ENCODE measurements around the gene COX18.
A peak's percentile ranks its signal among the peaks of the same experiment; 100 is the strongest.

The COX18 gene

GRCh38 chr4:73019462-73020047 is 50.0 kb downstream of the COX18 start:
- Histone ChIP-seq H3K4me2 (ENCODE audit: low read length) (no peak overlapping the region), H3K27ac (no peak overlapping the region), H3K4me1 (no peaks in the 10 kb centered on the region), H3K9me3 (ENCODE audit: control insufficient read depth, low read length) (no peaks in the 10 kb centered on the region), H3K36me3 (ENCODE audit: control insufficient read depth, insufficient read depth, low read length) (no peaks in the 10 kb centered on the region), H2AFZ (no peak overlapping the region), H3K27me3 (ENCODE audit: control insufficient read depth, insufficient read depth, low read length) (no peaks in the 10 kb centered on the region), H3K9ac (no peak overlapping the region), H3K79me2 (no peaks in the 10 kb centered on the region), H3K4me3 (ENCODE audit: low read depth, low read length) (no peak overlapping the region)
- TF ChIP-seq, protein P1, sequence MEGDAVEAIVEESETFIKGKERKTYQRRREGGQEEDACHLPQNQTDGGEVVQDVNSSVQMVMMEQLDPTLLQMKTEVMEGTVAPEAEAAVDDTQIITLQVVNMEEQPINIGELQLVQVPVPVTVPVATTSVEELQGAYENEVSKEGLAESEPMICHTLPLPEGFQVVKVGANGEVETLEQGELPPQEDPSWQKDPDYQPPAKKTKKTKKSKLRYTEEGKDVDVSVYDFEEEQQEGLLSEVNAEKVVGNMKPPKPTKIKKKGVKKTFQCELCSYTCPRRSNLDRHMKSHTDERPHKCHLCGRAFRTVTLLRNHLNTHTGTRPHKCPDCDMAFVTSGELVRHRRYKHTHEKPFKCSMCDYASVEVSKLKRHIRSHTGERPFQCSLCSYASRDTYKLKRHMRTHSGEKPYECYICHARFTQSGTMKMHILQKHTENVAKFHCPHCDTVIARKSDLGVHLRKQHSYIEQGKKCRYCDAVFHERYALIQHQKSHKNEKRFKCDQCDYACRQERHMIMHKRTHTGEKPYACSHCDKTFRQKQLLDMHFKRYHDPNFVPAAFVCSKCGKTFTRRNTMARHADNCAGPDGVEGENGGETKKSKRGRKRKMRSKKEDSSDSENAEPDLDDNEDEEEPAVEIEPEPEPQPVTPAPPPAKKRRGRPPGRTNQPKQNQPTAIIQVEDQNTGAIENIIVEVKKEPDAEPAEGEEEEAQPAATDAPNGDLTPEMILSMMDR (IDR thresholded peaks at IDR 0.05) = peak; percentile 60

- Histone ChIP-seq H3K79me2 (no peaks in the 10 kb centered on the region), H2AFZ (no peak overlapping the region), H3K4me3 (ENCODE audit: low read depth, low read length) (no peak overlapping the region), H3K9me3 (ENCODE audit: control insufficient read depth, low read length) (no peaks in the 10 kb centered on the region), H3K36me3 (ENCODE audit: control insufficient read depth, insufficient read depth, low read length) (no peaks in the 10 kb centered on the region), H3K4me1 (no peaks in the 10 kb centered on the region), H3K9ac (no peak overlapping the region), H3K27me3 (ENCODE audit: control insufficient read depth, insufficient read depth, low read length) (no peaks in the 10 kb centered on the region), H3K4me2 (ENCODE audit: low read length) (no peak overlapping the region), H3K27ac (no peak overlapping the region)
- TF ChIP-seq, protein P1 (IDR thresholded peaks at IDR 0.05) = no peak
Observed at GRCh38 chr4:73018595-73018994, 50.9 kb downstream of the COX18 start.

DNA sequence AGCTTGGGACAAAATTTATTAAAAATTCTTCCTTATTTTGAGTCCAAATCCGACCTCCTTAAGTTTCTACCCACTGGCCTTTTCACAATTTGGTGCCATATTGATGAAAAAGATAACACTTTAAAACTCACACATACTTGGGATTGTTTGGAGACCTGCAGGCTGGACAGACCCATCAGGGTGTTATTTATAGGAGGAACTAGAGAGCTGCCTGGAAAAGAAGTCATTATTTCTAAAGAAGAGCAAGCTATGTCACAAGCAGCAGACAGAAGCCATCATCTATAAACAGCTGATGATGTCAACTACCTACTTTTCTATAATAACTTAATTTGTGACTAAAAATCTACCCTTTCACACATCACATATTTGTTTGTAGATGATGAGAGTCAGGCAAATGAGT is 56.2 kb downstream of the COX18 start:
- no peaks in the 10 kb centered on the region for H3K27me3 ChIP-seq (ENCODE audit: control insufficient read depth, insufficient read depth, low read length)
- no peak overlapping the region for H3K4me2 ChIP-seq (ENCODE audit: low read length)
- H3K9me3 ChIP-seq (ENCODE audit: control insufficient read depth, low read length) = no peaks in the 10 kb centered on the region
- TF ChIP-seq, protein P1 (IDR thresholded peaks at IDR 0.05) = no peak
- no peak overlapping the region for H3K9ac ChIP-seq
- no peaks in the 10 kb centered on the region for H3K79me2 ChIP-seq
- no peak overlapping the region for H3K4me3 ChIP-seq (ENCODE audit: low read depth, low read length)
- no peak overlapping the region for H2AFZ ChIP-seq
- H3K4me1 ChIP-seq = no peaks in the 10 kb centered on the region
- H3K27ac ChIP-seq = no peak overlapping the region
- H3K36me3 ChIP-seq (ENCODE audit: control insufficient read depth, insufficient read depth, low read length) = no peaks in the 10 kb centered on the region

GRCh38 chr4:73012673-73013072 is 56.8 kb downstream of the COX18 start:
- no peaks in the 10 kb centered on the region for H3K9me3 ChIP-seq (ENCODE audit: control insufficient read depth, low read length)
- no peak overlapping the region for H3K9ac ChIP-seq

GRCh38 chr4:73011629-73011985 is 57.9 kb downstream of the COX18 start:
- Histone ChIP-seq H3K9me3 (ENCODE audit: control insufficient read depth, low read length) (no peaks in the 10 kb centered on the region), H2AFZ (no peak overlapping the region), H3K9ac (no peak overlapping the region), H3K4me3 (ENCODE audit: low read depth, low read length) (no peak overlapping the region), H3K79me2 (no peaks in the 10 kb centered on the region), H3K27me3 (ENCODE audit: control insufficient read depth, insufficient read depth, low read length) (no peaks in the 10 kb centered on the region), H3K36me3 (ENCODE audit: control insufficient read depth, insufficient read depth, low read length) (no peaks in the 10 kb centered on the region), H3K4me1 (no peaks in the 10 kb centered on the region), H3K4me2 (ENCODE audit: low read length) (no peak overlapping the region), H3K27ac (no peak overlapping the region)
- TF ChIP-seq, protein P1 (IDR thresholded peaks at IDR 0.05) = no peak

More at GRCh38 chr4:73012673-73013072, 56.8 kb downstream of the COX18 start:
- no peak overlapping the region for H3K4me3 ChIP-seq (ENCODE audit: low read depth, low read length)
- H3K4me2 ChIP-seq (ENCODE audit: low read length) = no peak overlapping the region
- H3K36me3 ChIP-seq (ENCODE audit: control insufficient read depth, insufficient read depth, low read length) = no peaks in the 10 kb centered on the region
- H2AFZ ChIP-seq = no peak overlapping the region
- TF ChIP-seq, protein P1 (IDR thresholded peaks at IDR 0.05) = no peak
- H3K27ac ChIP-seq = no peak overlapping the region
- no peaks in the 10 kb centered on the region for H3K79me2 ChIP-seq
- no peaks in the 10 kb centered on the region for H3K27me3 ChIP-seq (ENCODE audit: control insufficient read depth, insufficient read depth, low read length)
- H3K4me1 ChIP-seq = no peaks in the 10 kb centered on the region

Data from parathyroid adenoma (tissue), 2 donors.